ENCODE measurements around the gene ZNF823. TPM values are rescaled to one million over a fixed set of nuclear protein-coding genes. Genes with fewer than 3 reads are reported as not detected.

ZNF823 gene
- total and polyA plus RNA-seq, 2 of the 4 experiments (the other 2 are of a cell fraction) = 2.2 to 9.3 TPM

DNA sequence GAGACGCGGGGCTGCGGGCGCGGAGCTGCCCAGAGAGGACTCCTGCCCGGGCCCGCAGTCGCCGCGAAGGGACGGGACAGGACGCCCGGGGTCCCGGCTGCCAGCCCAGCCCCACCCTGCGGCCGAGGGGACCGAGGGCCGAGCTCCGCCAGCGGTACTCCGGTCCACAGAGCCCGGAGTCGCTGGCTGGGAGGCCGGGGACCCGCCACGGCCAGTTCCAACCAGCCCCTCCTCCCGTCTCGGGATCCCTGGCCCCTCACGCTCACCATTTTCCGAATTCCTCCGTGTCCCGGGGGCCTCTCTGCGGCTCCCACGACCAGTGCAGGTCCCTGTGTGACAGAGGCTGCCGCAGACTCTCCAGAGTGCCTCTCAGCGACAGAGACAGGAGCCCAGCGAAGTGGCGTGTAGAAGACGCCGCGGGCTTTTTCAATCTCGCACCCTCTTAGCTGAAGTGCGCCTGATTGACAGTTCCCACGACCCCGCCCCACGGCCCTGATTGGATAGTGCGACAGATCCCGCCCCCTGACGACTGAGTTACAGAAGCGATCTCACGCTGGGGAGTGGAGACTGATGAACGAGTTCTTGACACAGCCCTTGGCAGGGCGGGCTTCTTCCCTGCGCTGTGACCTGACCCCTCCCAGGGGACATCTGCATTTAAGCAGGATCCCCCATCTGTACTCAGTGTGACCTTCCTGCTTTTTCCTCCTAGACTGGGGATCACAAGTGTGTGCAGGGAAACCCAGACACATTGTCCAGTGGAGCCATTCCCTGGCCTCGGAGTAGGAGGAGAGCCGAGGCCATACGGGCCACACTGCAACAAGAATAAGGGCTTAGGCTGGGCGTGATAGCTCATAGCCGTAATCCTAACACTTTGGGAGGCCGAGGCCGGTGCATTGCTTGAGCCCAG is 44.0 kb downstream of the ZNF823 start:
- H2BK20ac ChIP-seq (ENCODE audit: low read depth, low read length) = no peak overlapping the region
- no peak overlapping the region for H2BK120ac ChIP-seq (ENCODE audit: low read depth, low read length)
- H3K23ac ChIP-seq (ENCODE audit: low read depth, low read length) = no peak overlapping the region
- no peak overlapping the region for H3K18ac ChIP-seq (ENCODE audit: low read depth, low read length)
- in situ Hi-C loops (cut with MboI; ENCODE audit: low sequenced_read_pairs) = no loop called here
- no peaks in the 10 kb centered on the region for H3K36me3 ChIP-seq (ENCODE audit: control insufficient read depth, insufficient read depth, low read length)
- H3K9me3 ChIP-seq (ENCODE audit: control insufficient read depth, insufficient read depth, low read length) = no peaks in the 10 kb centered on the region
- 0 out of 4 replicates have a peak, but pooled peaks cover 0 to 6% of the 10 kb centered on the region in 2 experiments for H3K79me1 ChIP-seq (ENCODE audit: low read depth in 1 of 2, low read length in 2 of 2)
- H2BK5ac ChIP-seq (ENCODE audit: low read depth, low read length, poor library complexity, severe bottlenecking) = no peak overlapping the region
- H2BK15ac ChIP-seq (ENCODE audit: low read depth, low read length) = no peak overlapping the region
- no peak overlapping the region for H4K91ac ChIP-seq (ENCODE audit: insufficient read depth, low read depth, low read length)
- ChIA-PET POLR2A (ENCODE audit: unreplicated experiment) (interaction anchor here (0.6 to 0.7 kb wide), 2 partner anchors 136 to 865 kb away, joined by 3 read pairs; partner anchors contain the start of gene ELOF1), CTCF (no interaction called here)
- H2AK5ac ChIP-seq (ENCODE audit: low read depth, low read length) = no peak overlapping the region
- H3K4me1 ChIP-seq (ENCODE audit: control insufficient read depth, insufficient read depth, low read length) = peaks cover 2% of the 10 kb centered on the region; the same call in 1 of the 2 replicates
- peak overlapping the region; percentile 27; the same call in 1 of the 2 replicates for H3K9ac ChIP-seq (ENCODE audit: low read depth, low read length)
- intact Hi-C loops (cut with micrococcal nuclease) = no loop called here
- H4K5ac ChIP-seq (ENCODE audit: low read depth, low read length) = no peak overlapping the region
- peak overlapping the region; percentile 41; the same call in 1 of the 2 replicates for H3K14ac ChIP-seq (replicated peaks; ENCODE audit: low read depth, low read length)
- ATAC-seq (ENCODE audit: low read depth) (peak; percentile 98), DNase-seq (peak; percentile 86)
- peaks cover 3% of the 10 kb centered on the region; the same call in 1 of the 2 replicates for H3K9me1 ChIP-seq (ENCODE audit: insufficient read depth, low read length)
- H2AFZ ChIP-seq (replicated peaks; ENCODE audit: low read length, poor library complexity) = peak overlapping the region; percentile 94
- dilution Hi-C loops (cut with HindIII; ENCODE audit: low sequenced_read_pairs, unreplicated experiment) = no loop called here
- H4K8ac ChIP-seq (ENCODE audit: low read depth in 2 of 2, low read length in 2 of 2) = peak overlapping the region; percentile 2 to 62; a peak in 2 of 4 replicates
- no peak overlapping the region for H3K56ac ChIP-seq (ENCODE audit: extremely low read depth, insufficient read depth, low read length)
- peak overlapping the region; percentile 85 for H3K4me3 ChIP-seq (ENCODE audit: insufficient read depth, low read depth, low read length)
- no peaks in the 10 kb centered on the region for H3K27me3 ChIP-seq (ENCODE audit: control insufficient read depth, insufficient read depth, low read length)
- peak overlapping the region; percentile 90 for H3K4me2 ChIP-seq (ENCODE audit: low read depth, low read length)
- TF ChIP-seq CEBPB (IDR thresholded peaks at IDR 0.05; ENCODE audit: low read depth, low read length) (no peak), FOS (IDR thresholded peaks at IDR 0.05; ENCODE audit: low read depth, low read length) (no peak), RFX5 (IDR thresholded peaks at IDR 0.05; ENCODE audit: low read depth, low read length) (0 out of 2 replicates have a peak, but pooled peaks have one; percentile 7), MXI1 (IDR thresholded peaks at IDR 0.05; ENCODE audit: borderline replicate concordance, low read depth, low read length) (peak; percentile 85), NFE2L2 (IDR thresholded peaks at IDR 0.05; ENCODE audit: low read depth, low read length) (no peak), POLR2A (IDR thresholded peaks at IDR 0.05; ENCODE audit: low read depth, low read length) (no peak)
- TF ChIP-seq, protein P1, sequence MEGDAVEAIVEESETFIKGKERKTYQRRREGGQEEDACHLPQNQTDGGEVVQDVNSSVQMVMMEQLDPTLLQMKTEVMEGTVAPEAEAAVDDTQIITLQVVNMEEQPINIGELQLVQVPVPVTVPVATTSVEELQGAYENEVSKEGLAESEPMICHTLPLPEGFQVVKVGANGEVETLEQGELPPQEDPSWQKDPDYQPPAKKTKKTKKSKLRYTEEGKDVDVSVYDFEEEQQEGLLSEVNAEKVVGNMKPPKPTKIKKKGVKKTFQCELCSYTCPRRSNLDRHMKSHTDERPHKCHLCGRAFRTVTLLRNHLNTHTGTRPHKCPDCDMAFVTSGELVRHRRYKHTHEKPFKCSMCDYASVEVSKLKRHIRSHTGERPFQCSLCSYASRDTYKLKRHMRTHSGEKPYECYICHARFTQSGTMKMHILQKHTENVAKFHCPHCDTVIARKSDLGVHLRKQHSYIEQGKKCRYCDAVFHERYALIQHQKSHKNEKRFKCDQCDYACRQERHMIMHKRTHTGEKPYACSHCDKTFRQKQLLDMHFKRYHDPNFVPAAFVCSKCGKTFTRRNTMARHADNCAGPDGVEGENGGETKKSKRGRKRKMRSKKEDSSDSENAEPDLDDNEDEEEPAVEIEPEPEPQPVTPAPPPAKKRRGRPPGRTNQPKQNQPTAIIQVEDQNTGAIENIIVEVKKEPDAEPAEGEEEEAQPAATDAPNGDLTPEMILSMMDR (conservative IDR thresholded peaks at IDR 0.05; ENCODE audit: low read depth, low read length) = no peak
- 3% methylated on average over 28 of the region's 61 CpGs; no CpG with 5 or more reads in 1 of the 2 experiments for WGBS, 2 experiments (ENCODE audit: extremely low coverage in 2 of 2, insufficient read length in 1 of 2)
- no peak overlapping the region for H3K4ac ChIP-seq (ENCODE audit: low read depth, low read length)
- no TSS peak for BruUV-seq (replicated peaks)
- H2AK9ac ChIP-seq (replicated peaks; ENCODE audit: low read depth, low read length, poor library complexity) = peak overlapping the region; percentile 38
- peak overlapping the region; percentile 21; the same call in 1 of the 2 replicates for H3K27ac ChIP-seq (ENCODE audit: insufficient read depth, low read length)
- no peaks in the 10 kb centered on the region for H4K20me1 ChIP-seq (ENCODE audit: insufficient read depth, low read length)
